GM12878 (cell line): Measurements from ENCODE around the gene PPFIA4. TPM values are rescaled to one million over a fixed set of nuclear protein-coding genes. Genes with fewer than 3 reads are reported as not detected.

ENCODE experiments used
- ATAC-seq: fragments of 200-7000 bp; cut with Tn5 transposase; 3 replicates; pipeline ENCODE4 v1.9.1; 2020; ENCODE audit warnings: mild to moderate bottlenecking, moderate library complexity
- BruUV-seq: library from RNA; stranded (reverse); fragments of 400-500 nt; replicated peaks from 2 replicates; lab custom pipeline; 2021; lab: Mats Ljungman, UMichigan
- CTCF ChIA-PET: fragments of 300-600 bp; sonication (Branson Sonifier 250); formaldehyde crosslinking; extraction: SDS; loops from one replicate; lab custom pipeline; 2021; ENCODE audit warnings: inconsistent platforms; lab: Yijun Ruan, JAX
- POLR2A ChIA-PET: fragments of 350-600 bp; formaldehyde crosslinking; extraction: SDS; loops from one replicate; lab custom pipeline; 2021; ENCODE audit warnings: inconsistent platforms; lab: Charles Lee
- RAD21 ChIA-PET: fragments of 300-600 bp; sonication (Branson Sonifier 250); formaldehyde crosslinking; loops from one replicate; lab custom pipeline; 2023; ENCODE audit warnings: antibody characterized with exemption; ENCODE audit not compliant: unreplicated experiment; lab: Charles Lee
- SMC1A ChIA-PET: fragments of 300-600 bp; sonication (Branson Sonifier 250); formaldehyde crosslinking; loops from one replicate; lab custom pipeline; 2023; ENCODE audit not compliant: unreplicated experiment, uncharacterized antibody; lab: Charles Lee
- DNase-seq: peaks from one replicate; pipeline ENCODE4 v3.0.0-alpha.2; 2011; ENCODE audit warnings: low read depth, low spot score
- FAIRE-seq: peaks from 3 replicates; lab custom pipeline; 2011; peaks lifted over from hg19 to GRCh38; lab: Jason Lieb, UNC
- H2AFZ ChIP-seq: 2 replicates; pipeline ENCODE4 v1.6.0; 2011; ENCODE audit warnings: low read depth, low read length, control low read depth; ENCODE audit not compliant: control insufficient read depth
- H3K27ac ChIP-seq: 2 replicates; pipeline ENCODE4 v1.5.1; 2011; ENCODE audit warnings: control low read depth; ENCODE audit not compliant: control insufficient read depth, insufficient read depth
- H3K27me3 ChIP-seq, 2 experiments: replicated peaks in 1 of 2; 2 replicates each; pipeline versions ENCODE4 v1.6.0 to v1.6.1; 2011; ENCODE audit warnings: low read length in 1 of 2; ENCODE audit not compliant: control insufficient read depth in 2 of 2, insufficient read depth in 2 of 2
- H3K36me3 ChIP-seq, 2 experiments: 2 replicates each; pipeline ENCODE4 v1.5.1; 2011; ENCODE audit warnings: low read length in 1 of 2; ENCODE audit not compliant: control insufficient read depth in 2 of 2, insufficient read depth in 2 of 2
- H3K4me1 ChIP-seq: 2 replicates; pipeline ENCODE4 v1.6.1; 2011; ENCODE audit warnings: mild to moderate bottlenecking, low read length, moderate library complexity, mixed read lengths; ENCODE audit not compliant: control insufficient read depth, insufficient read depth
- H3K4me2 ChIP-seq: 2 replicates; pipeline ENCODE4 v1.6.0; 2011; ENCODE audit warnings: control low read depth; ENCODE audit not compliant: control insufficient read depth, insufficient read depth
- H3K4me3 ChIP-seq: fragments of 200-600 bp; sonication (generic); 2 replicates; pipeline ENCODE4 v1.5.1; 2016
- H3K79me2 ChIP-seq: 2 replicates; pipeline ENCODE4 v1.6.0; 2011; ENCODE audit warnings: low read length; ENCODE audit not compliant: control insufficient read depth, insufficient read depth
- H3K9ac ChIP-seq: 2 replicates; pipeline ENCODE4 v1.8.0; 2011; ENCODE audit warnings: low read length, control low read depth, mixed read lengths; ENCODE audit not compliant: control insufficient read depth, insufficient read depth
- H3K9me3 ChIP-seq: replicated peaks from 3 replicates; pipeline ENCODE4 v1.5.1; 2011; ENCODE audit warnings: mild to moderate bottlenecking, low read length; ENCODE audit not compliant: control insufficient read depth, insufficient read depth
- H4K20me1 ChIP-seq: 2 replicates; pipeline ENCODE4 v1.6.0; 2011; ENCODE audit not compliant: control insufficient read depth, insufficient read depth
- BRCA1 ChIP-seq: IDR thresholded peaks from 2 replicates; pipeline ENCODE4 v1.6.1; 2011; ENCODE audit warnings: low read depth, low read length, improper control_type of control experiment
- FOS ChIP-seq: IDR thresholded peaks from 3 replicates; pipeline ENCODE4 v1.6.1; 2011; ENCODE audit warnings: borderline replicate concordance; ENCODE audit not compliant: insufficient read length; ENCODE audit errors: extremely low read depth
- FOXM1 ChIP-seq: IDR thresholded peaks from 2 replicates; pipeline ENCODE4 v1.6.1; 2012; ENCODE audit warnings: low read depth, mild to moderate bottlenecking, inconsistent platforms, low read length, moderate library complexity
- GATAD2B ChIP-seq: fragments of 450-650 bp; conservative IDR thresholded peaks from 2 replicates; pipeline ENCODE4 v1.6.1; 2017; ENCODE audit warnings: low read depth, mild to moderate bottlenecking, moderate library complexity
- HCFC1 ChIP-seq: fragments of 150-350 bp; IDR thresholded peaks from 2 replicates; pipeline ENCODE4 v1.6.1; 2014; ENCODE audit warnings: low read length
- HDGF ChIP-seq: fragments of 450-650 bp; IDR thresholded peaks from 2 replicates; pipeline ENCODE4 v1.6.1; 2016; ENCODE audit warnings: antibody characterized with exemption
- IRF3 ChIP-seq: fragments of 450-650 bp; IDR thresholded peaks from 2 replicates; pipeline ENCODE4 v1.6.1; 2014; ENCODE audit warnings: mild to moderate bottlenecking
- JUNB ChIP-seq: IDR thresholded peaks from 2 replicates; pipeline ENCODE4 v1.6.1; 2016; ENCODE audit warnings: antibody characterized with exemption, mild to moderate bottlenecking
- KAT2A ChIP-seq: conservative IDR thresholded peaks from 2 replicates; pipeline ENCODE4 v1.6.1; 2011; ENCODE audit warnings: low read depth, low read length; ENCODE audit not compliant: control insufficient read depth
- MXI1 ChIP-seq: fragments of 150-350 bp; IDR thresholded peaks from 2 replicates; pipeline ENCODE4 v1.6.1; 2011; ENCODE audit warnings: low read depth, mild to moderate bottlenecking, inconsistent platforms, low read length, improper control_type of control experiment
- MYC ChIP-seq: IDR thresholded peaks from 2 replicates; pipeline ENCODE4 v1.6.1; 2011; ENCODE audit warnings: mild to moderate bottlenecking, low read length, moderate library complexity, inconsistent platforms; ENCODE audit not compliant: insufficient read depth, insufficient replicate concordance, insufficient read length, severe bottlenecking
- REST ChIP-seq: IDR thresholded peaks from 2 replicates; pipeline ENCODE4 v1.6.1; 2012; ENCODE audit warnings: mild to moderate bottlenecking, low read depth, low read length
- SRF ChIP-seq, 2 experiments: IDR thresholded peaks; 2 replicates each; pipeline ENCODE4 v1.6.1; 2011; ENCODE audit warnings: low read depth in 2 of 2, low read length in 2 of 2, mild to moderate bottlenecking in 1 of 2, moderate library complexity in 1 of 2
- SUZ12 ChIP-seq: fragments of 200-600 bp; sonication (generic); IDR thresholded peaks from one replicate; pipeline ENCODE4 v1.6.1; 2018; ENCODE audit warnings: antibody characterized with exemption, mild to moderate bottlenecking; ENCODE audit not compliant: unreplicated experiment
- TCF12 ChIP-seq: IDR thresholded peaks from 2 replicates; pipeline ENCODE4 v1.6.1; 2011; ENCODE audit warnings: low read depth, mild to moderate bottlenecking, low read length
- TCF3 ChIP-seq: IDR thresholded peaks from 2 replicates; pipeline ENCODE4 v1.6.1; 2012; ENCODE audit warnings: low read depth, mild to moderate bottlenecking, low read length, borderline replicate concordance; ENCODE audit not compliant: insufficient read depth
- USF1 ChIP-seq: IDR thresholded peaks from 2 replicates; pipeline ENCODE4 v1.6.1; 2011; ENCODE audit warnings: borderline replicate concordance, low read depth, mild to moderate bottlenecking, moderate library complexity, mixed read lengths, low read length; ENCODE audit not compliant: insufficient read depth; ENCODE audit errors: extremely low read length
- ZZZ3 ChIP-seq: IDR thresholded peaks from 2 replicates; pipeline ENCODE4 v1.6.1; 2011; ENCODE audit warnings: low read depth; ENCODE audit not compliant: control insufficient read depth, insufficient read length
- WGBS: methylation state at CpG from one replicate; pipeline ENCODE4 v1.1.6; 2016; ENCODE audit warnings: low lambda C conversion rate; ENCODE audit not compliant: insufficient replicate concordance, insufficient coverage; ENCODE audit errors: missing lambda C conversion rate; 5-methylcytosine and 5-hydroxymethylcytosine counted together
- in situ Hi-C: fragments of 300-500 bp; cut with MboI; formaldehyde crosslinking; loops from 9 replicates; pipeline ENCODE4 v1.14.3; 2018; ENCODE audit warnings: mixed read lengths
- intact Hi-C: fragments of 100-400 bp; cut with micrococcal nuclease; formaldehyde crosslinking; loops from one replicate; pipeline ENCODE4 v1.14.2; 2022; ENCODE audit not compliant: unreplicated experiment
- polyA plus RNA-seq, 11 experiments: library from polyadenylated mRNA; depleted of rRNA in 4 of 11; unstranded in 6 of 11; stranded (reverse) in 5 of 11; fragments of >200 nt; fragmentation: Nextera tagmentation in 4 of 11; fragmentation: Illumina TruSeq in 1 of 11; extraction: Ambion mirVana in 4 of 11; extraction: Trizol in 1 of 11; gene quantifications; 1 replicate in 1 of 11; 2 replicates in 10 of 11; pipeline versions ENCODE4 v1.2.1 to v1.2.3, GENCODE V29; 2011 to 2016; ENCODE audit warnings: inconsistent platforms in 2 of 11, missing spikeins in 2 of 11, low read depth in 1 of 11
- total RNA-seq, 4 experiments: library from RNA; depleted of rRNA in 3 of 4; stranded (reverse); fragments of >200 nt in 3 of 4; fragmentation: Illumina TruSeq in 1 of 4; extraction: Trizol in 1 of 4; gene quantifications; 2 replicates each; pipeline versions ENCODE4 v1.2.1 to v1.2.3, GENCODE V29; 2013 to 2021

Gene PPFIA4
- total and polyA plus RNA-seq, 10 of the 15 experiments (the other 5 are each of a cell fraction or from before 2014, with no cell fraction given), result 0.02 to 19.7 (median 0.34) TPM; not detected in 1

- TF ChIP-seq SUZ12 (no peak), TCF3 (no peak), MYC (no peak), TCF12 (no peak), BRCA1 (no peak), FOXM1 (no peak)
- TF ChIP-seq, all 136 proteins: peak for 0
Observed at GRCh38 chr1:203089001-203089650, 62.8 kb downstream of the PPFIA4 start (continued).

- ChIA-PET SMC1A (no interaction called here), CTCF (interaction anchor here (1.0 to 1.7 kb wide), 2 partner anchors 50 to 177 kb away, joined by 3 to 6 read pairs; no protein-coding TSS in a partner anchor), POLR2A (no interaction called here), RAD21 (no interaction called here)
- Histone ChIP-seq H3K9me3 (no peaks in the 10 kb centered on the region; the same call in 2 of the 3 replicates), H2AFZ (no peak overlapping the region), H3K9ac (no peak overlapping the region), H3K4me1 (no peaks in the 10 kb centered on the region), H3K27ac (no peak overlapping the region), H3K79me2 (no peaks in the 10 kb centered on the region), H3K36me3 (no peaks in the 10 kb centered on the region), H3K4me2 (no peak overlapping the region), H4K20me1 (no peaks in the 10 kb centered on the region), H3K27me3 (peaks cover 0 to 2% of the 10 kb centered on the region in 2 experiments; a peak in 2 of 4 replicates), H3K4me3 (no peak overlapping the region)
- 45% methylated on average over 7 of the region's 7 CpGs for WGBS
- in situ Hi-C loops (no loop called here), intact Hi-C loops (no loop called here)
- BruUV-seq, result no TSS peak
- ATAC-seq, result no peak
- DNase-seq, result no peak
- TF ChIP-seq REST (no peak), KAT2A (no peak), FOS (no peak), MXI1 (no peak), SUZ12 (no peak), HDGF (no peak), IRF3 (no peak), SRF (IDR thresholded peaks at IDR 0.05; ENCODE audit: low read depth in 2 of 2, low read length in 2 of 2) (no peak), ZZZ3 (no peak), GATAD2B (no peak), USF1 (no peak), JUNB (no peak), HCFC1 (no peak), TCF12 (no peak)
- FAIRE-seq, result no peak
Observed at GRCh38 chr1:203089651-203090045, 63.4 kb downstream of the PPFIA4 start.
